HEK293T (cell line): ENCODE measurements around the gene C10orf67.

Experiments used
- ARNT ChIP-seq: fragments of 450-650 bp; IDR thresholded peaks from 2 replicates; pipeline ENCODE4 v1.6.1; 2017; ENCODE audit warnings: mild to moderate bottlenecking
- BHLHE40 ChIP-seq: fragments of 450-650 bp; IDR thresholded peaks from 2 replicates; pipeline ENCODE4 v1.6.1; 2016; ENCODE audit warnings: mild to moderate bottlenecking, moderate library complexity, borderline replicate concordance
- CTBP1 ChIP-seq: fragments of 450-650 bp; IDR thresholded peaks from 2 replicates; pipeline ENCODE4 v1.6.1; 2016; ENCODE audit warnings: borderline replicate concordance
- ELF4 ChIP-seq: fragments of 450-650 bp; IDR thresholded peaks from 2 replicates; pipeline ENCODE4 v1.6.1; 2017; ENCODE audit warnings: antibody characterized with exemption
- FOXA1 ChIP-seq: fragments of 450-650 bp; IDR thresholded peaks from 2 replicates; pipeline ENCODE4 v1.6.1; 2016; ENCODE audit warnings: mild to moderate bottlenecking
- FOXM1 ChIP-seq: fragments of 450-650 bp; IDR thresholded peaks from 2 replicates; pipeline ENCODE4 v1.6.1; 2017; ENCODE audit warnings: mild to moderate bottlenecking, borderline replicate concordance
- SP1 ChIP-seq: fragments of 450-650 bp; IDR thresholded peaks from 2 replicates; pipeline ENCODE4 v1.6.1; 2017
- SUZ12 ChIP-seq: fragments of 450-650 bp; IDR thresholded peaks from 2 replicates; pipeline ENCODE4 v1.6.1; 2016; ENCODE audit warnings: mild to moderate bottlenecking
- TARDBP ChIP-seq: fragments of 450-650 bp; IDR thresholded peaks from 2 replicates; pipeline ENCODE4 v1.6.1; 2016
- TF ChIP-seq, protein P1 (sequence below): fragments of 450-650 bp; IDR thresholded peaks from 2 replicates; pipeline ENCODE4 v1.6.1; 2016

- TF ChIP-seq, protein P1, sequence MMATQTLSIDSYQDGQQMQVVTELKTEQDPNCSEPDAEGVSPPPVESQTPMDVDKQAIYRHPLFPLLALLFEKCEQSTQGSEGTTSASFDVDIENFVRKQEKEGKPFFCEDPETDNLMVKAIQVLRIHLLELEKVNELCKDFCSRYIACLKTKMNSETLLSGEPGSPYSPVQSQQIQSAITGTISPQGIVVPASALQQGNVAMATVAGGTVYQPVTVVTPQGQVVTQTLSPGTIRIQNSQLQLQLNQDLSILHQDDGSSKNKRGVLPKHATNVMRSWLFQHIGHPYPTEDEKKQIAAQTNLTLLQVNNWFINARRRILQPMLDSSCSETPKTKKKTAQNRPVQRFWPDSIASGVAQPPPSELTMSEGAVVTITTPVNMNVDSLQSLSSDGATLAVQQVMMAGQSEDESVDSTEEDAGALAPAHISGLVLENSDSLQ, result no peak
- TF ChIP-seq FOXA1 (no peak), SP1 (no peak), ELF4 (no peak), BHLHE40 (no peak), ARNT (no peak), SUZ12 (no peak), TARDBP (no peak), FOXM1 (no peak), CTBP1 (no peak)
Observed at GRCh38 chr10:23362069-23362830, 17.7 kb upstream of the C10orf67 start.
